Epithelial cell of esophagus (primary cell): Measurements from ENCODE around the gene OR8B4.
"Not testable (repeated sequence)": the region's sequence is repeated elsewhere in the genome, so short reads cannot be mapped to it uniquely, and the experiment has no call there.

Source experiments
- DNase-seq: peaks from one replicate; pipeline ENCODE4 v3.0.0; 2010; ENCODE audit warnings: low read depth
- H3K4me3 ChIP-seq: 2 replicates; pipeline ENCODE4 v1.5.1; 2011; ENCODE audit warnings: mild to moderate bottlenecking, low read length, control low read depth
- TF ChIP-seq, protein P1 (sequence below): IDR thresholded peaks from 2 replicates; pipeline ENCODE4 v1.5.1; 2011; ENCODE audit warnings: low read depth, mild to moderate bottlenecking, low read length, control low read depth, inconsistent platforms; ENCODE audit not compliant: insufficient read depth; ENCODE audit errors: missing control alignments

Gene OR8B4

DNA sequence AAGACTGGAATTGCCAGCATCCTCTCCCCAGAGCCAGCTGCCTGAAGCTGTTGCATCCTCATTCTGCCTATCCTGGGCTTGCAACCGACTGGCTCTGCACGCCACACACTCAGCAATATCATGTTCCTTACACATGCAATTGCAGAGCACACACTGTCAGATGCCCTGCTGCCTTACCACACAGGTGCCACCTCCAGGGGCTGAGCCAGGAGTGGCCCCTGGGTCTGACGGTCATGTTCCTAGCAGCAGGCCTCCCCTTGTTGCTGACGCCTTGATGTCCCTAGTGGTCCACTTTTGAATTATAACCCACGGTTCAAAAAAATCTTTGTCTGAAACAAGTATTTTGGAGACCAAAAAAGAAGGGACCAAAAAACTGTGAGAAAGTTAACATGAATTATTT, 39.3 kb upstream of the OR8B4 start:
- H3K4me3 ChIP-seq = no peak overlapping the region
- no peak for DNase-seq
- TF ChIP-seq, protein P1, sequence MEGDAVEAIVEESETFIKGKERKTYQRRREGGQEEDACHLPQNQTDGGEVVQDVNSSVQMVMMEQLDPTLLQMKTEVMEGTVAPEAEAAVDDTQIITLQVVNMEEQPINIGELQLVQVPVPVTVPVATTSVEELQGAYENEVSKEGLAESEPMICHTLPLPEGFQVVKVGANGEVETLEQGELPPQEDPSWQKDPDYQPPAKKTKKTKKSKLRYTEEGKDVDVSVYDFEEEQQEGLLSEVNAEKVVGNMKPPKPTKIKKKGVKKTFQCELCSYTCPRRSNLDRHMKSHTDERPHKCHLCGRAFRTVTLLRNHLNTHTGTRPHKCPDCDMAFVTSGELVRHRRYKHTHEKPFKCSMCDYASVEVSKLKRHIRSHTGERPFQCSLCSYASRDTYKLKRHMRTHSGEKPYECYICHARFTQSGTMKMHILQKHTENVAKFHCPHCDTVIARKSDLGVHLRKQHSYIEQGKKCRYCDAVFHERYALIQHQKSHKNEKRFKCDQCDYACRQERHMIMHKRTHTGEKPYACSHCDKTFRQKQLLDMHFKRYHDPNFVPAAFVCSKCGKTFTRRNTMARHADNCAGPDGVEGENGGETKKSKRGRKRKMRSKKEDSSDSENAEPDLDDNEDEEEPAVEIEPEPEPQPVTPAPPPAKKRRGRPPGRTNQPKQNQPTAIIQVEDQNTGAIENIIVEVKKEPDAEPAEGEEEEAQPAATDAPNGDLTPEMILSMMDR = no peak

DNA sequence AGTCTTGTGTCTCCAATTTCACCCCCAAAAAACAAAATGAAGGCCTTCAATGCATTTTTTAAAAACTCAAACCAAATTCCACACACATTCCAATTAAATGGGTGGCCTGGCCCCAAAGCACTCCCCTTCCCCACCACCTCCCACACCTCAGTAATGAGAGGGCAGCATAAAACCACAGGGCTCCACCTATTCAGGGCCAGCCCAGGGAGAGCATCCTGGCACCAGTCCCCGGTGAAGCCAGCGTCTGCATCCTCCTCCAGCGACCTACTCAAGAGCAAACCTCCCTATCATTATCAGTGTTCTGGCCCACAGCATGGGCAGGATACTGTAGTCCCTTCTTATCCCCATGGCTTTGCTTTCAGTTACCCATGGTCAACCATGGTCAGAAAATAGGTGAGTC, 38.7 kb upstream of the OR8B4 start:
- no peak for DNase-seq
- H3K4me3 ChIP-seq = no peak overlapping the region
- TF ChIP-seq, protein P1 = no peak

DNA sequence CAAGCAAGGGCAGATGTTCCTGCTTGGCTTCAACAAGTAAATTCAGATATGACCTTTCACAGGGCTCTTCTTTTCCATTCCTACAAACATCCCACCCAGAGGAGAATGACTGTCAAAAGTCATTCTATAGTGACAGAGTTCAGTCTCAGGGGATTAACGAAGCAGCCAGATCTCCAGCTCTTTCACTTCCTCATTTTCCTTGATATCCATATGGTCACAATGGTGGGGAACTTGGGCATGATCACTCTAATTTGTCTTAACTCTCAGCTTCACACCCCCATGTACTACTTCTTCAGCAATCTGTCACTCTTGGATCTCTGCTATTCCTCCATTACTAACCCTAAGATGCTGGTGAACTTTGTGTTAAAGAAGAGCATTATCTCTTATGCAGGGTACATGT, 35.8 kb upstream of the OR8B4 start:
- no peak overlapping the region for H3K4me3 ChIP-seq
- no peak for DNase-seq
- TF ChIP-seq, protein P1 = no peak

DNA sequence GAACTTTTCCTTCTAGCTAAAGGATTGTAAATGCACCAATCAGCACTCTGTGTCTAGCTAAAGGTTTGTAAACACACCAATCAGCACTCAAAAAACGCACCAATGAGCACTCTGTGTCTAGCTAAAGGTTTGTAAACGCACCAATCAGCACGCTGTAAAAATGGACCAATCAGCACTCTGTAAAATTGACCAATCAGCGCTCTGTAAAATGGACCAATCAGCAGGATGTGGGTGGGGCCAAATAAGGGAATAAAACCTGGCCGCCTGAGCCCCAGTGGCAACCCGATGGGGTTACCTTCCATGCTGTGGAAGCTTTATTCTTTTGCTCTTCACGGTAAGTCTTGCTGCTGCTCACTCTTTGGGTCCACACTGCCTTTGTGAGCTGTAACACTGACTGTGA, 34.7 kb upstream of the OR8B4 start:
- DNase-seq, H3K4me3 ChIP-seq: not testable (repeated sequence)

DNA sequence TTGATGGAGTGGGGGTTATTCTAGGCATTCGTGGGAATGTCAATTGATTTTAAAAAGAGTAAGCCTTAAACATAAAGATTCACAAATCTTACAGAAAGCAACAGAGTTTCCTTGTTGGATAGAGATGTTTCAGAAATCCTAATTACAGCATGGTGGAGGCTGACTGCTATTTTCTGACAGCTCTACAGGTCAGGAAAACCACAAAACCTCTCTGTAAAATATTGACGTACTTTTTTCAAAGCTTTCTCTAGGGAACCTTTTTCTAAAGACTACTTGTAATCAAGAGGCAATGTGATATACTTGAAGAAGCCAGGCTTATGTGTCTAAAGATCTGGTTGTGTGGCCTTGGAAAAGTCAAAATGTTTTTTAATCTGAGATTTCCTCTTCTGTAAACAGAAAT, 29.9 kb upstream of the OR8B4 start:
- DNase-seq = no peak
- no peak overlapping the region for H3K4me3 ChIP-seq
- TF ChIP-seq, protein P1 = no peak

DNA sequence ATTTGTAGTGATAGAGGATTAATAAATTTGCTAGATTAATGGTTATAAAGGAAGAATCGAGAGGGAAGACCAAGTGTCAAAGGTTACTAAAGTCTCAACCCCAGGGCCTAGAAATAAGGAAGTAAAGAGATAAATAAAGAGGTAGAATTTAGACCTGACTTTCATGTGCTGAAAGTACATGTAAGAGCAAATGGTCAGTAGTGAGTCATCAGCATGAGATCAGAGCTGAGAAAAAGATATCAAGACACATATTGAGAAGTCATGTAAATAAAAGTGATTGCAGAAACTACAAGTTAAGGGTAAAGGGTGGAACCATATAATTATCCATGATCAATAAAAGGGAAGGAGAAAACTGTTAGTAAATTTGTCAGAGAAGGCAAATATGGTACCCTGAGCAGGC, 22.2 kb upstream of the OR8B4 start:
- no peak overlapping the region for H3K4me3 ChIP-seq
- TF ChIP-seq, protein P1 = no peak
- peak; percentile 41 for DNase-seq

DNA sequence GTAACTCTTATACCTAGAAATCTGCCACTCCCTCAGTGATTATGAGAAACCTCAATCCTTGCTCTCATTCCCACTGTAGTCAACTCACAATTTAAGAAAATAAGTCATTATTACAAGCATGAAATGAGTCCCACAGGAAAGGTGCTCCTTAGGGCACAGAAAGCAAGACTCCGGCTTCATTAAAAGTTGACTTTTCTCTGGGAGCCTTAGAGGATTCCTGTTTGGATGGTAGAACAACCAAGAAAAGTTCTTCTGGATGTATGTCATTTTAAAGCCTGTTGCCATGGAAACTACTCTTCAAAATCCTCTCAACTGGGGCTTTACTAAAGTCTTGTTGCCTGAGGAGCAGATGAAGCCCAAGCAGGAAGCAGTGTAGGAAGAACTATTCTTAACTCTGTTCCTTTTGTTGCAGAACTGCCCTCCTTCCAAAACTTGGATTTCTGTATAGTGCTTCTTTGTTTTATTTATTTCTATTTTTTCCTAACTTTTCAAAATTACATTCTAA, 21.0 kb upstream of the OR8B4 start, which contains the start of gene OR8B8:
OR8B8 (minus strand) TSS at position 51 of the 505 bp plus-strand sequence. CDS start 4,611 bp downstream, outside the sequence.
- TF ChIP-seq, protein P1 = no peak
- no peak for DNase-seq

More for the DNA sequence above, 21.0 kb upstream of the OR8B4 start, which contains the start of gene OR8B8:
- no peak within 1 kb of the TSS for H3K4me3 ChIP-seq
